SK-N-SH treated with all-trans-retinoic acid at 6 μM for 48 hours (cell line): Measurements from ENCODE around the gene PLP2.

Experiments used
- TSHZ2 ChIP-seq: fragments of 250-450 bp; sonication (Bioruptor Pico); IDR thresholded peaks from 2 replicates; pipeline ENCODE4 v1.5.0; 2020; ENCODE audit warnings: mild to moderate bottlenecking, moderate library complexity
- ZNF565 ChIP-seq: fragments of 450-650 bp; formaldehyde crosslinking; conservative IDR thresholded peaks from 2 replicates; pipeline ENCODE4 v1.5.0; 2020; ENCODE audit warnings: low read depth, mild to moderate bottlenecking, moderate library complexity

GRCh38 chrX:49155900-49156837 lies 15.5 kb upstream of the PLP2 start:
- TF ChIP-seq TSHZ2 (CRISPR knock-in tag) (no peak), ZNF565 (CRISPR knock-in tag) (no peak)
